ENCODE results near the gene GMFB.

DNA sequence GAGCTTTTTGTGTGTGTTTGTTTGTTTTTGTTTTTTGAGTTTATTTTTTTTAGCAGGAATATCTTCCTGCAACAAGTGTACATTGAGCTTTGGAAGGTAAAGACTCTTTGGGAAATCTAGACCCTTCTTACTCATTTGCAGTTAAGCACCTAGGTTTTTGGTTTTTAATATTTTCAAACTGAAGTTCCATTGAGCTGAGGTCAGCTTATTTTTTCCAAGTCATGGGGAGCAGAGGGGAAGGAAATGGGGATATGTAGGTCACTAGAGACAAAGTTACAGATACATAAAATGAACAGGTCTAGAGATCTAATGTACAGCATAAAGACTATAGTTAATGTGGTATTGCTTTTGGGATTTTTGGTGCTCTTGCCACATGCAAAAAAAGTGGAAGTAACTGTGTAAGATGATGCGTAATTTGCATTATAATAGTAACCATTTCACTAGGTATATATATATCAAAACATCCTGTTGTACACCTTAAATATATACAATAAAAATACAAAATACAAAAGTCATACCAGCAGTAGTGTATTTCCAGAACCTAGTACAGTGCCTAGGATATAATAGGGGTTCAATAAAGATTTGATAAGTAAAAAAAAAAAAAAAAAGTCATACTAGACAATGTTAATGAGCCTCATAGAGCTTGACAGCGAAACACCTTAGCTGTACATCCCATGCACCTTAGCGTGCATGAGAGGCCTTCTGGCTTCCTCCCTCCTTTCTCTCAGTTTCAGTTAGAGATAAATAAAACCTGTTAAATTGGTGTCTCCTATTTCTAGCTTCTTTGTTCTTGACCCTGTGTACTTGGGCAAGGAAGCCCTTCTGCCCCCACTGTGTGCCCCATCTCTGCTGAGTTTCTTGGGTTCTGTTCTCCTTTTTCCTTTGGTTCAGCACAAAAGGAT is 43.6 kb upstream of the GMFB start:
- TF ChIP-seq, protein P1, sequence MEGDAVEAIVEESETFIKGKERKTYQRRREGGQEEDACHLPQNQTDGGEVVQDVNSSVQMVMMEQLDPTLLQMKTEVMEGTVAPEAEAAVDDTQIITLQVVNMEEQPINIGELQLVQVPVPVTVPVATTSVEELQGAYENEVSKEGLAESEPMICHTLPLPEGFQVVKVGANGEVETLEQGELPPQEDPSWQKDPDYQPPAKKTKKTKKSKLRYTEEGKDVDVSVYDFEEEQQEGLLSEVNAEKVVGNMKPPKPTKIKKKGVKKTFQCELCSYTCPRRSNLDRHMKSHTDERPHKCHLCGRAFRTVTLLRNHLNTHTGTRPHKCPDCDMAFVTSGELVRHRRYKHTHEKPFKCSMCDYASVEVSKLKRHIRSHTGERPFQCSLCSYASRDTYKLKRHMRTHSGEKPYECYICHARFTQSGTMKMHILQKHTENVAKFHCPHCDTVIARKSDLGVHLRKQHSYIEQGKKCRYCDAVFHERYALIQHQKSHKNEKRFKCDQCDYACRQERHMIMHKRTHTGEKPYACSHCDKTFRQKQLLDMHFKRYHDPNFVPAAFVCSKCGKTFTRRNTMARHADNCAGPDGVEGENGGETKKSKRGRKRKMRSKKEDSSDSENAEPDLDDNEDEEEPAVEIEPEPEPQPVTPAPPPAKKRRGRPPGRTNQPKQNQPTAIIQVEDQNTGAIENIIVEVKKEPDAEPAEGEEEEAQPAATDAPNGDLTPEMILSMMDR (IDR thresholded peaks at IDR 0.05; ENCODE audit: poor library complexity, severe bottlenecking) = no peak
- TF ChIP-seq MXI1 (conservative IDR thresholded peaks at IDR 0.05; ENCODE audit: poor library complexity, severe bottlenecking) = no peak
- TF ChIP-seq EZH2 (IDR thresholded peaks at IDR 0.05; ENCODE audit: borderline replicate concordance, insufficient read depth, low read length, poor library complexity, severe bottlenecking) = no peak
- no peak for TF ChIP-seq POLR2AphosphoS5 (IDR thresholded peaks at IDR 0.05)
- no peak for TF ChIP-seq EP300 (conservative IDR thresholded peaks at IDR 0.05; ENCODE audit: poor library complexity, severe bottlenecking)
- TF ChIP-seq, protein P2, sequence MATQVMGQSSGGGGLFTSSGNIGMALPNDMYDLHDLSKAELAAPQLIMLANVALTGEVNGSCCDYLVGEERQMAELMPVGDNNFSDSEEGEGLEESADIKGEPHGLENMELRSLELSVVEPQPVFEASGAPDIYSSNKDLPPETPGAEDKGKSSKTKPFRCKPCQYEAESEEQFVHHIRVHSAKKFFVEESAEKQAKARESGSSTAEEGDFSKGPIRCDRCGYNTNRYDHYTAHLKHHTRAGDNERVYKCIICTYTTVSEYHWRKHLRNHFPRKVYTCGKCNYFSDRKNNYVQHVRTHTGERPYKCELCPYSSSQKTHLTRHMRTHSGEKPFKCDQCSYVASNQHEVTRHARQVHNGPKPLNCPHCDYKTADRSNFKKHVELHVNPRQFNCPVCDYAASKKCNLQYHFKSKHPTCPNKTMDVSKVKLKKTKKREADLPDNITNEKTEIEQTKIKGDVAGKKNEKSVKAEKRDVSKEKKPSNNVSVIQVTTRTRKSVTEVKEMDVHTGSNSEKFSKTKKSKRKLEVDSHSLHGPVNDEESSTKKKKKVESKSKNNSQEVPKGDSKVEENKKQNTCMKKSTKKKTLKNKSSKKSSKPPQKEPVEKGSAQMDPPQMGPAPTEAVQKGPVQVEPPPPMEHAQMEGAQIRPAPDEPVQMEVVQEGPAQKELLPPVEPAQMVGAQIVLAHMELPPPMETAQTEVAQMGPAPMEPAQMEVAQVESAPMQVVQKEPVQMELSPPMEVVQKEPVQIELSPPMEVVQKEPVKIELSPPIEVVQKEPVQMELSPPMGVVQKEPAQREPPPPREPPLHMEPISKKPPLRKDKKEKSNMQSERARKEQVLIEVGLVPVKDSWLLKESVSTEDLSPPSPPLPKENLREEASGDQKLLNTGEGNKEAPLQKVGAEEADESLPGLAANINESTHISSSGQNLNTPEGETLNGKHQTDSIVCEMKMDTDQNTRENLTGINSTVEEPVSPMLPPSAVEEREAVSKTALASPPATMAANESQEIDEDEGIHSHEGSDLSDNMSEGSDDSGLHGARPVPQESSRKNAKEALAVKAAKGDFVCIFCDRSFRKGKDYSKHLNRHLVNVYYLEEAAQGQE (IDR thresholded peaks at IDR 0.05; ENCODE audit: borderline replicate concordance) = no peak
- no peak for TF ChIP-seq TAF1 (IDR thresholded peaks at IDR 0.05; ENCODE audit: low read depth)

Measured in neural cell (in vitro differentiated cells).